A549 (cell line): Measurements from ENCODE around the gene WNT7A.

Experiments used
- HEYL ChIP-seq: fragments of 250-450 bp; sonication (Bioruptor Pico); IDR thresholded peaks from 2 replicates; pipeline ENCODE4 v1.8.0; 2021; ENCODE audit warnings: mild to moderate bottlenecking, moderate library complexity
- POLR2A ChIP-seq: IDR thresholded peaks from 2 replicates; pipeline ENCODE4 v1.6.1; 2012; ENCODE audit warnings: mild to moderate bottlenecking, low read length
- RCOR1 ChIP-seq: fragments of 150-350 bp; IDR thresholded peaks from 2 replicates; pipeline ENCODE4 v1.6.1; 2014; ENCODE audit warnings: antibody characterized with exemption, low read length, low read depth
- ZSCAN20 ChIP-seq: fragments of 250-450 bp; sonication (Bioruptor Pico); IDR thresholded peaks from 2 replicates; pipeline ENCODE4 v1.8.0; 2022; ENCODE audit warnings: mild to moderate bottlenecking, moderate library complexity
- TF ChIP-seq, protein P1 (sequence below): fragments of >200 bp; sonication (Bioruptor Twin); formaldehyde crosslinking; IDR thresholded peaks from 3 replicates; pipeline ENCODE4 v1.5.1; 2016

DNA sequence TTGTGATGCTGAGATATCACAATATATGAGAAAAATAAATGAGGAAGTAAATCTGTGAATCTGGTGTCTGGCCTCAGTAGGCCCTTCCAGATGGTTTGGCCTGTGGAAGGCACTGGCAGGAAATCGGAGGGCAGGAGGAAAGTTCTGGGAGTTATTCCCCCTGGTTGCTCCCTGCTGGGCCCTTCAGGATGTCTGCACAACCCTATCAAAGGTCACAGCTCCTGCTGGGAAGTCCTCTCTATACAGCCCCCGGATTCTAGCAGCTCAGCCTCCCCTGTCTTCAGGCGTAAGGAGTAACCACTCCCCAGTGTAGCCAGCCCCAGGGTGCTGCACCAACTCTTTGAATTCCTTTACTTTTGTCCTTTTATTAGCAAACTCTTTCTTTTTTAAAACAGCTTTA lies 56.2 kb downstream of the WNT7A start:
- TF ChIP-seq, protein P1, sequence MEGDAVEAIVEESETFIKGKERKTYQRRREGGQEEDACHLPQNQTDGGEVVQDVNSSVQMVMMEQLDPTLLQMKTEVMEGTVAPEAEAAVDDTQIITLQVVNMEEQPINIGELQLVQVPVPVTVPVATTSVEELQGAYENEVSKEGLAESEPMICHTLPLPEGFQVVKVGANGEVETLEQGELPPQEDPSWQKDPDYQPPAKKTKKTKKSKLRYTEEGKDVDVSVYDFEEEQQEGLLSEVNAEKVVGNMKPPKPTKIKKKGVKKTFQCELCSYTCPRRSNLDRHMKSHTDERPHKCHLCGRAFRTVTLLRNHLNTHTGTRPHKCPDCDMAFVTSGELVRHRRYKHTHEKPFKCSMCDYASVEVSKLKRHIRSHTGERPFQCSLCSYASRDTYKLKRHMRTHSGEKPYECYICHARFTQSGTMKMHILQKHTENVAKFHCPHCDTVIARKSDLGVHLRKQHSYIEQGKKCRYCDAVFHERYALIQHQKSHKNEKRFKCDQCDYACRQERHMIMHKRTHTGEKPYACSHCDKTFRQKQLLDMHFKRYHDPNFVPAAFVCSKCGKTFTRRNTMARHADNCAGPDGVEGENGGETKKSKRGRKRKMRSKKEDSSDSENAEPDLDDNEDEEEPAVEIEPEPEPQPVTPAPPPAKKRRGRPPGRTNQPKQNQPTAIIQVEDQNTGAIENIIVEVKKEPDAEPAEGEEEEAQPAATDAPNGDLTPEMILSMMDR: no peak
- TF ChIP-seq RCOR1 (no peak), POLR2A (no peak), HEYL (CRISPR knock-in tag) (no peak), ZSCAN20 (CRISPR knock-in tag) (no peak)
